22Rv1 (cell line): Measurements from ENCODE around the gene PIGM.

Source experiments
- H3K27ac ChIP-seq: fragments of 450-650 bp; 2 replicates; pipeline ENCODE4 v1.5.1; 2017
- CTCF ChIP-seq: fragments of 450-650 bp; IDR thresholded peaks from 2 replicates; pipeline ENCODE4 v1.5.1; 2017; ENCODE audit warnings: mild to moderate bottlenecking
- ZFX ChIP-seq: fragments of 450-650 bp; IDR thresholded peaks from 2 replicates; pipeline ENCODE4 v1.6.1; 2017; ENCODE audit warnings: antibody characterized with exemption, borderline replicate concordance

The PIGM gene

GRCh38 chr1:159987186-159987585, 44.6 kb downstream of the PIGM start:
- H3K27ac ChIP-seq = no peak overlapping the region
- TF ChIP-seq ZFX = no peak
- no peak for TF ChIP-seq CTCF

- H3K27ac ChIP-seq = no peak overlapping the region
- no peak for TF ChIP-seq ZFX
- no peak for TF ChIP-seq CTCF
These were observed 45.3 kb downstream of the PIGM start for GRCh38 chr1:159986531-159986930.

GRCh38 chr1:159986093-159986492, 45.7 kb downstream of the PIGM start:
- TF ChIP-seq ZFX (no peak), CTCF (no peak)
- H3K27ac ChIP-seq = no peak overlapping the region

- H3K27ac ChIP-seq = no peak overlapping the region
These were observed 46.3 kb downstream of the PIGM start for GRCh38 chr1:159985473-159985872.

GRCh38 chr1:159983681-159984080, 48.1 kb downstream of the PIGM start:
- H3K27ac ChIP-seq = no peak overlapping the region
- TF ChIP-seq CTCF (no peak), ZFX (no peak)

More at GRCh38 chr1:159985473-159985872, 46.3 kb downstream of the PIGM start:
- TF ChIP-seq CTCF = no peak
- TF ChIP-seq ZFX = no peak

- H3K27ac ChIP-seq = no peak overlapping the region
- TF ChIP-seq ZFX = no peak
- TF ChIP-seq CTCF = no peak
These were observed 49.5 kb downstream of the PIGM start for GRCh38 chr1:159982280-159982679.

- no peak overlapping the region for H3K27ac ChIP-seq
- TF ChIP-seq CTCF = no peak
- TF ChIP-seq ZFX = no peak
These were observed 50.3 kb downstream of the PIGM start for GRCh38 chr1:159981351-159982055.
